Measurements from ENCODE around the gene NUP37. TPM values are rescaled to one million over a fixed set of nuclear protein-coding genes. Genes with fewer than 3 reads are reported as not detected.

NUP37 gene
- polyA plus RNA-seq, 3 donors: 29.8 to 35.3 (median 32.5) TPM

GRCh38 chr12:102050660-102051430, 69.1 kb downstream of the NUP37 start:
- no peak for DNase-seq

GRCh38 chr12:102043928-102044327, 76.0 kb downstream of the NUP37 start:
- no peak for DNase-seq

GRCh38 chr12:102033991-102034745, 85.7 kb downstream of the NUP37 start:
- no peak for DNase-seq

GRCh38 chr12:102031852-102032251, 88.1 kb downstream of the NUP37 start:
- no peak for DNase-seq

- no peak for DNase-seq
These were observed 90.8 kb downstream of the NUP37 start for GRCh38 chr12:102029141-102029540.

- no peak for DNase-seq
These were observed 93.2 kb downstream of the NUP37 start for GRCh38 chr12:102026728-102027127.

GRCh38 chr12:102024765-102025164, 95.1 kb downstream of the NUP37 start:
- no peak for DNase-seq

GRCh38 chr12:102023343-102023930, 96.5 kb downstream of the NUP37 start:
- DNase-seq: no peak

Other genes starting within 250 kb of the NUP37 start
- gene DRAM1, start 242.5 kb downstream of the NUP37 start, polyA plus RNA-seq (ENCODE audit: insufficient read length in 3 of 3): 10 to 100 TPM; 15.5 to 22.0 (median 20.9) TPM
- gene WASHC3, start 58.1 kb downstream of the NUP37 start, polyA plus RNA-seq (ENCODE audit: insufficient read length in 3 of 3): 10 to 100 TPM; 48.7 to 55.8 (median 49.5) TPM
- 10 to 100 TPM; 13.2 to 14.2 (median 13.6) TPM for gene PARPBP, start 69 bp upstream of the NUP37 start, polyA plus RNA-seq (ENCODE audit: insufficient read length in 3 of 3)
- gene PMCH, start 77.7 kb upstream of the NUP37 start, polyA plus RNA-seq (ENCODE audit: insufficient read length in 3 of 3): 1 to 10 TPM in 1 of 3 donors, under 1 TPM in 2; 0.33 to 1.0 (median 0.96) TPM